H9 (cell line): ENCODE data around the gene STAMBP. TPM values are rescaled to one million over a fixed set of nuclear protein-coding genes. Genes with fewer than 3 reads are reported as not detected.

Experiments
- DNase-seq: peaks from one replicate; pipeline ENCODE4 v3.0.0-alpha.2; 2017
- H2AFZ ChIP-seq: one replicate; pipeline ENCODE4 v1.6.1; 2013; ENCODE audit warnings: mild to moderate bottlenecking, low read length, control low read depth, moderate library complexity
- H2AK5ac ChIP-seq: 2 replicates; pipeline ENCODE4 v1.6.1; 2013; ENCODE audit warnings: low read length, control low read depth, mixed read lengths; ENCODE audit not compliant: insufficient read length
- H2BK120ac ChIP-seq: one replicate; pipeline ENCODE4 v1.6.1; 2013; ENCODE audit warnings: low read depth, mild to moderate bottlenecking, low read length, control low read depth, inconsistent platforms; ENCODE audit not compliant: poor library complexity, severe bottlenecking
- H2BK12ac ChIP-seq: 2 replicates; pipeline ENCODE4 v1.6.1; 2013; ENCODE audit warnings: low read length, control low read depth, mixed read lengths, low read depth; ENCODE audit not compliant: insufficient read length
- H2BK15ac ChIP-seq: 2 replicates; pipeline ENCODE4 v1.6.1; 2013; ENCODE audit warnings: low read depth, low read length, control low read depth
- H2BK20ac ChIP-seq: one replicate; pipeline ENCODE4 v1.6.1; 2013; ENCODE audit warnings: low read depth, mild to moderate bottlenecking, low read length, control low read depth, inconsistent platforms; ENCODE audit not compliant: poor library complexity, severe bottlenecking
- H2BK5ac ChIP-seq: 2 replicates; pipeline ENCODE4 v1.6.1; 2013; ENCODE audit warnings: low read length, control low read depth, mixed read lengths; ENCODE audit not compliant: insufficient read length
- H3K14ac ChIP-seq: 2 replicates; pipeline ENCODE4 v1.6.1; 2013; ENCODE audit warnings: low read length, control low read depth; ENCODE audit not compliant: insufficient read depth
- H3K18ac ChIP-seq: 2 replicates; pipeline ENCODE4 v1.6.1; 2013; ENCODE audit warnings: low read depth, mild to moderate bottlenecking, mixed read lengths, low read length, control low read depth; ENCODE audit not compliant: insufficient read length
- H3K23ac ChIP-seq: 2 replicates; pipeline ENCODE4 v1.6.1; 2013; ENCODE audit warnings: low read length, control low read depth, mixed read lengths, low read depth; ENCODE audit not compliant: insufficient read length
- H3K23me2 ChIP-seq: 2 replicates; pipeline ENCODE4 v1.6.1; 2013; ENCODE audit warnings: low read depth, mild to moderate bottlenecking, mixed read lengths, low read length, control low read depth; ENCODE audit not compliant: insufficient read length, poor library complexity, severe bottlenecking
- H3K27ac ChIP-seq: 2 replicates; pipeline ENCODE4 v1.5.1; 2013; ENCODE audit warnings: low read length, control low read depth, mixed read lengths, low read depth; ENCODE audit not compliant: insufficient read length
- H3K27me3 ChIP-seq: 2 replicates; pipeline ENCODE4 v1.6.1; 2013; ENCODE audit warnings: low read length, control low read depth, inconsistent platforms; ENCODE audit not compliant: insufficient read depth
- H3K4ac ChIP-seq: 2 replicates; pipeline ENCODE4 v1.6.1; 2013; ENCODE audit warnings: low read depth, mild to moderate bottlenecking, control low read depth, inconsistent platforms, low read length, moderate library complexity
- H3K4me1 ChIP-seq: 2 replicates; pipeline ENCODE4 v1.6.1; 2013; ENCODE audit warnings: low read length, control low read depth, inconsistent platforms; ENCODE audit not compliant: insufficient read depth
- H3K4me2 ChIP-seq: 2 replicates; pipeline ENCODE4 v1.6.1; 2013; ENCODE audit warnings: low read length, control low read depth, mixed read lengths; ENCODE audit not compliant: insufficient read length, insufficient read depth
- H3K56ac ChIP-seq: 2 replicates; pipeline ENCODE4 v1.6.1; 2013; ENCODE audit warnings: low read depth, mild to moderate bottlenecking, mixed read lengths, low read length, control low read depth; ENCODE audit not compliant: insufficient read length
- H3K79me1 ChIP-seq: 2 replicates; pipeline ENCODE4 v1.6.1; 2013; ENCODE audit warnings: low read depth, mild to moderate bottlenecking, moderate library complexity, low read length, control low read depth, inconsistent platforms; ENCODE audit not compliant: insufficient read depth, poor library complexity, severe bottlenecking
- H3K79me2 ChIP-seq: 2 replicates; pipeline ENCODE4 v1.6.1; 2013; ENCODE audit warnings: low read length, control low read depth, inconsistent platforms; ENCODE audit not compliant: insufficient read depth
- H3K9ac ChIP-seq: 2 replicates; pipeline ENCODE4 v1.6.1; 2013; ENCODE audit warnings: low read length, control low read depth, mixed read lengths; ENCODE audit not compliant: insufficient read length; ENCODE audit errors: extremely low read depth
- H3K9me3 ChIP-seq: one replicate; pipeline ENCODE4 v1.6.1; 2013; ENCODE audit warnings: low read depth, low read length, inconsistent platforms; ENCODE audit not compliant: control insufficient read depth
- H3T11ph ChIP-seq: one replicate; pipeline ENCODE4 v1.6.1; 2013; ENCODE audit warnings: mild to moderate bottlenecking, low read length, control low read depth, inconsistent platforms
- H4K20me1 ChIP-seq: one replicate; pipeline ENCODE4 v1.6.1; 2013; ENCODE audit not compliant: control insufficient read depth, insufficient read length, insufficient read depth
- H4K5ac ChIP-seq: 2 replicates; pipeline ENCODE4 v1.6.1; 2013; ENCODE audit warnings: low read depth, mild to moderate bottlenecking, mixed read lengths, low read length, control low read depth; ENCODE audit not compliant: insufficient read length
- H4K8ac ChIP-seq: replicated peaks from 2 replicates; pipeline ENCODE4 v1.6.1; 2013; ENCODE audit warnings: low read length, control low read depth, mixed read lengths, low read depth; ENCODE audit not compliant: insufficient read length
- H4K91ac ChIP-seq: 2 replicates; pipeline ENCODE4 v1.6.1; 2013; ENCODE audit warnings: low read depth, mild to moderate bottlenecking, moderate library complexity, mixed read lengths, low read length, control low read depth; ENCODE audit not compliant: insufficient read length
- H3K27ac Mint-ChIP-seq, 3 experiments: 2 replicates in 2 of 3; 3 replicates in 1 of 3; pipeline ENCODE4 v1.8.0; 2020 to 2021; ENCODE audit warnings: mixed read lengths in 3 of 3, mild to moderate bottlenecking in 1 of 3, moderate library complexity in 1 of 3
- H3K27me3 Mint-ChIP-seq: 2 replicates; pipeline ENCODE4 v1.8.0; 2021; ENCODE audit warnings: low read depth, mild to moderate bottlenecking, moderate library complexity, mixed read lengths
- H3K36me3 Mint-ChIP-seq, 3 experiments: 2 replicates in 2 of 3; 3 replicates in 1 of 3; pipeline ENCODE4 v1.8.0; 2020 to 2021; ENCODE audit warnings: low read depth in 3 of 3, mixed read lengths in 3 of 3; ENCODE audit not compliant: insufficient read depth in 1 of 3
- H3K4me1 Mint-ChIP-seq, 2 experiments: 2 replicates each; pipeline ENCODE4 v1.8.0; 2020; ENCODE audit warnings: mixed read lengths in 2 of 2
- H3K4me3 Mint-ChIP-seq, 2 experiments: 2 replicates in 1 of 2; 3 replicates in 1 of 2; pipeline ENCODE4 v1.8.0; 2020 to 2021; ENCODE audit warnings: mild to moderate bottlenecking in 2 of 2, mixed read lengths in 2 of 2, moderate library complexity in 1 of 2
- H3K9me3 Mint-ChIP-seq, 2 experiments: 2 replicates in 1 of 2; 3 replicates in 1 of 2; pipeline ENCODE4 v1.8.0; 2020; ENCODE audit warnings: mild to moderate bottlenecking in 2 of 2, mixed read lengths in 2 of 2, moderate library complexity in 1 of 2
- CTCF ChIP-seq: fragments of 200-600 bp; sonication (generic); conservative IDR thresholded peaks from 3 replicates; pipeline ENCODE4 v1.8.0; 2021; ENCODE audit warnings: antibody characterized with exemption, mild to moderate bottlenecking
- WGBS: extraction: QIAGEN DNeasy Blood & Tissue Kit; methylation state at CpG from one replicate; pipeline ENCODE4 v1.1.7; 2013; ENCODE audit warnings: missing lambda C conversion rate, low lambda C conversion rate, mixed read lengths; ENCODE audit not compliant: insufficient read length; ENCODE audit errors: extremely low coverage; 5-methylcytosine and 5-hydroxymethylcytosine counted together
- total RNA-seq: library from RNA; stranded (reverse); gene quantifications from 2 replicates; pipeline ENCODE4 v1.2.1, GENCODE V29; 2021

The STAMBP gene
- total RNA-seq, 1 experiment from 2014 or later, result 45.5 TPM

GRCh38 chr2:73918856-73919255, 90.1 kb downstream of the STAMBP start:
- Histone ChIP-seq H2BK15ac (no peak overlapping the region), H3K23ac (no peak overlapping the region), H4K20me1 (no peaks in the 10 kb centered on the region), H3K23me2 (no peaks in the 10 kb centered on the region), H2BK12ac (no peak overlapping the region), H3K9ac (no peak overlapping the region), H3K79me1 (no peaks in the 10 kb centered on the region), H3K18ac (no peak overlapping the region), H3T11ph (no peak overlapping the region), H3K9me3 (no peaks in the 10 kb centered on the region), H4K91ac (no peak overlapping the region), H2AFZ (no peak overlapping the region), H2BK5ac (no peak overlapping the region), H4K8ac (no peak overlapping the region), H3K79me2 (no peaks in the 10 kb centered on the region), H3K4me1 (no peaks in the 10 kb centered on the region), H3K14ac (no peak overlapping the region), H2BK20ac (no peak overlapping the region), H2AK5ac (no peak overlapping the region), H3K4me2 (no peak overlapping the region), H3K27me3 (no peaks in the 10 kb centered on the region), H3K4ac (no peak overlapping the region), H3K56ac (no peak overlapping the region), H4K5ac (no peak overlapping the region), H3K27ac (no peak overlapping the region), H2BK120ac (no peak overlapping the region)
- TF ChIP-seq CTCF, result no peak
- Mint-ChIP-seq H3K27me3 (peaks cover 15% of the 10 kb centered on the region), H3K4me3 (no peak overlapping the region), H3K4me1 (peaks cover 10% of the 10 kb centered on the region in 2 experiments), H3K36me3 (no peaks in the 10 kb centered on the region), H3K27ac (no peak overlapping the region), H3K9me3 (no peaks in the 10 kb centered on the region)
- no CpG with 5 or more reads among the region's 3 CpGs for WGBS
- no peak for DNase-seq
